GM19043 (cell line): ENCODE results near the gene DUXB.
A peak's percentile ranks its signal among the peaks of the same experiment; 100 is the strongest.

ENCODE experiments used
- ATAC-seq: cut with Tn5 transposase; IDR thresholded peaks from one replicate; pipeline ENCODE4 v1.9.1; 2021; ENCODE audit warnings: low read depth; ENCODE audit not compliant: unreplicated experiment

The DUXB gene

GRCh38 chr16:75667503-75667902, 33.8 kb downstream of the DUXB start:
- ATAC-seq = no peak

DNA sequence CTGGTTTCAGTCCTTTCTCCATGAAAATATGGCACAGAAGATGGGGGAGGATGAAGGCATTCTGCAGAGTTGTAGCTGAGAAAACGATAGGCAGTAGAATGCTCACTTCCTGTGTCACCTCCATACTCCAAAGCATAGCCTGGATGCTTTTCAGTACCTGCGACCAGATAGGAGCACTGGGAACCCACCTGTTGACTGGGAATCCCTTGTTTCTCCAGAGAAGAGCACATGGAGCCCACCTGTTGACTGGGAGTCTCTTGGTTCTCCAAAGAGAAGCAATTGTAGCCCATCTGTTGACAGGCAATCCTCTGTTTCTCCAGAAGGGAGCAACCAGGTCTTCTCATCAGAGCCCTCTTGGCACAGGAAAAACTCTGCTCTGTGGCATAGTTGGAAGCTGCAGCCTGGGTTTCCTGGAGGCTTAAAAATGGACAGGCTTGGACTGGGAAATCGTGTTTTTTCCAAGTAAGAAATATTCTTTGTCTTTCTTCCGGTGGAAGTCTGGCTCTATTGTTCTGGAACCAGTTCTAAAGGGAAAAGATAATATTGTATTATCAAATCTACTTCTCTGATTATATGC, 40.4 kb downstream of the DUXB start:
- ATAC-seq = no peak

DNA sequence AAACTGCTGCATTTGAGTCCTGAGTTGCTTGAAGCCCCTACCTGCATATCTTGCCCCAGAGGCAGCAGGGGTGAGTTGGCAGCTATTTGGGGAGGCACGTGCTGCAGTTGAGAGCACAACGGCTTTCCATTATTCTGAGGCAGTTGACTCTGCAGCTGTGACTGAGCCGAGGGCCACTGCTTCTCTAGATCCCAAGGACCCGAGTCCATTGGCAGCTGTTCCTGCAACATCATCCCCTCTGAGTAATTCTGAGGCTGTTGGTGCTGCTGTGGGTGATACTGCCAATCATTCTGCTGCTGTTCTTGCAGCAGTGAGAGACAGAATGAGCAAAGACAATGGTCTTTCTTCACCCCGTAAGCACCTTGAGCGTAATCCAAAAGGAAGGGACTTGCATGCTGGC, 40.9 kb downstream of the DUXB start:
- ATAC-seq = no peak

DNA sequence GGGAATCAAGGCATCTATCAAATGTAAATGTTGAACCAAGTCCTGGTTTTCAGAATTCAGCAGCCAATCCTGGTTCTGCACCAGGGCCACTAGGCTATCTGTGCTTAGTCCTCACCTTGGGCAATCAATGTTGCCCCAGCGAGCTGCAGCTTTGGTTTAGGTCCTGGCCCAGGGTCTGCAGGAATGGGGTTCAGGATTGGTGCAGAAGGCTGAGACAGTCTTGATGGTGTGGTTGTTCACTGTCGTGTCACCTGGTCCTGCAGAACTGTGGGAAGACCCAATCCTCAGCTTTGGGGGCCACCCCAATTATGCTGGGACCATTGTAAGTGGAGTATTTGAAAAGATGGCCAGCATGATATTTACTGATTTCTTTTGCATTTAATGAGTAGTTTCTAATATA, 43.1 kb downstream of the DUXB start:
- no peak for ATAC-seq

GRCh38 chr16:75653922-75654321, 47.3 kb downstream of the DUXB start:
- ATAC-seq = no peak

GRCh38 chr16:75648265-75649076, 52.8 kb downstream of the DUXB start:
- ATAC-seq = peak; percentile 35

- peak; percentile 76 for ATAC-seq
These were observed 53.6 kb downstream of the DUXB start, which contains the start of the genes KARS1 and TERF2IP for GRCh38 chr16:75647492-75648264. TSS of gene KARS1 (minus strand) at chr16:75647665. CDS start at chr16:75647639, 26 bp downstream. TSS of gene TERF2IP (plus strand) at chr16:75647773. CDS start at chr16:75647883, 110 bp downstream.

DNA sequence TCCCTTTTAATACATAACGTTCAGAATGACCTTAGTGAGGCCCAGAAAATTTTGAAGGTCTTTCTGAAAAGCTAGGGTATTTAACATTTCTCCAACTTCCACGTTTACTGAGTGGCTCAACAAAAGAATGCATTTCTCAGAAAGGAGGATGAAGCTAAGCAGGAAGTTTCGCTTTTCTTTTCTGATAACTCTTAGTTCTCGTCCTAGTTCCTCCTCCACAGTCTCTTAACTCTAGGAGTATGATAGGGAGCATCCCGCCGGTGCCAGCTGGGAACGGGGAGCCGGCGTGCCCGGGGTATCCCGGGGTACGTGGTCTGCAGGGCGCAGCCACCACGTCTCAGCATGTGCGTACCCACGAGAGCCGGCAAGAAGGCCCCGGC, 54.2 kb downstream of the DUXB start:
- peak; percentile 6 for ATAC-seq

DNA sequence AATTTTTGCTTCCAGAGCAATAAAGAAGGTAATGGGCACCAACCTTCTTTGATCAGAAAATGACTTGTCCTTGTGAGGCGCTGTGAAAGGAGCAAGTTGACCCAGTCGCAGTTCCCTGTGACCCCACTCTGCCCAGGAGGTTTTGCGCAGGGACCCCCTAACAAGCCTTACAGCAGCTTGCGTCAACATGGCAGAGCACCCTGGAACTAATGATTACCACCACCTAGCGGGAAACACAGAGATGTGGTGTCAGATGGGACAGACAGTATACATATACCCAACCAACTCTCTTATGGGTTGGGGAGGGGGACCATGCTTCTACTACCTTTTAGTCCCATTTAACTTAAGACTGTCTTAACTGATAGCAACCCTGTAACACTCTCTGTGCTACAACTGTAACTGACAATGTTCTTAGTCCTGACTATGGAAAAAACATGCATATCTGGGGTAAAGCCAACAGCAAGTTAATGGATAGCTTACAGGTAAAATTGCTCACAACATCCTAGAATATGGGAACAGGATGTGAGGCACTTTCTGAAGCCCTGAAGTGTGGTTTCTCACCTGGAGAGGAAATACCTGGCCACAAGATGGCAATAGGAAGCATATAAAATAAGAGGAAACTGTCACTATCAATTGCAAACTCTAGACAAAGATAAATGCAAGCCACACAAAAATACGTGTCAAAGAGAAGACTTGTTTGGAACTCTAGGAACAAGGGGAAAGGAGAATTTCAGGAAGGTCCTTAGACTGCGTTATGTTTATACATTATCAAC, 56.8 kb downstream of the DUXB start:
- ATAC-seq = no peak
